H1 (cell line): ENCODE measurements around the gene BIN1. TPM values are rescaled to one million over a fixed set of nuclear protein-coding genes. Genes with fewer than 3 reads are reported as not detected.

Source experiments
- CTCF ChIA-PET: fragments of 300-600 bp; sonication (Branson Sonifier 250); formaldehyde crosslinking; loops from one replicate; lab custom pipeline; 2021; ENCODE audit not compliant: partially characterized antibody; lab: Charles Lee
- POLR2A ChIA-PET: fragments of 300-600 bp; sonication (Branson Sonifier 250); formaldehyde crosslinking; loops from one replicate; lab custom pipeline; 2021; ENCODE audit warnings: inconsistent platforms; ENCODE audit not compliant: partially characterized antibody; lab: Charles Lee
- DNase-seq, 2 experiments: peaks; one replicate each; pipeline versions ENCODE4 v3.0.0 to v3.0.0-alpha.2; 2010 to 2022; ENCODE audit warnings: low spot score in 2 of 2, low read depth in 1 of 2, mixed read lengths in 1 of 2
- FAIRE-seq: peaks from 2 replicates; lab custom pipeline; 2011; peaks lifted over from hg19 to GRCh38; lab: Jason Lieb, UNC
- H2AFZ ChIP-seq: 2 replicates; pipeline ENCODE4 v1.8.1; 2012; ENCODE audit warnings: low read length, inconsistent platforms
- H2AK5ac ChIP-seq: 2 replicates; pipeline ENCODE4 v1.6.1; 2013; ENCODE audit warnings: low read depth, low read length
- H2BK120ac ChIP-seq: replicated peaks from 2 replicates; pipeline ENCODE3; 2013; ENCODE audit warnings: low read depth, low read length, inconsistent platforms
- H2BK12ac ChIP-seq: 2 replicates; pipeline ENCODE4 v1.6.1; 2013; ENCODE audit warnings: low read depth, low read length
- H2BK15ac ChIP-seq: 2 replicates; pipeline ENCODE4 v1.6.1; 2013; ENCODE audit warnings: low read length
- H2BK20ac ChIP-seq: 2 replicates; pipeline ENCODE4 v1.6.1; 2013; ENCODE audit warnings: low read length
- H2BK5ac ChIP-seq: 2 replicates; pipeline ENCODE4 v1.6.1; 2013; ENCODE audit warnings: low read depth, low read length
- H3K14ac ChIP-seq: 2 replicates; pipeline ENCODE4 v1.6.1; 2013; ENCODE audit warnings: inconsistent platforms; ENCODE audit not compliant: insufficient read length
- H3K18ac ChIP-seq: 2 replicates; pipeline ENCODE4 v1.6.1; 2013; ENCODE audit warnings: low read length; ENCODE audit errors: extremely low read depth
- H3K23ac ChIP-seq: 2 replicates; pipeline ENCODE4 v1.6.1; 2013; ENCODE audit warnings: inconsistent platforms; ENCODE audit not compliant: insufficient read length
- H3K23me2 ChIP-seq: 2 replicates; pipeline ENCODE4 v1.6.1; 2013; ENCODE audit warnings: low read depth, low read length
- H3K27ac ChIP-seq: 2 replicates; pipeline ENCODE4 v1.6.1; 2011; ENCODE audit warnings: low read depth, low read length, inconsistent platforms
- H3K27me3 ChIP-seq, 4 experiments: replicated peaks in 1 of 4; 1 replicate in 1 of 4; 2 replicates in 3 of 4; pipeline versions ENCODE4 v1.6.1 to v1.8.1; 2011 to 2013; ENCODE audit warnings: low read length in 3 of 4, mild to moderate bottlenecking in 3 of 4, inconsistent platforms in 2 of 4, mixed read lengths in 2 of 4, moderate library complexity in 1 of 4; ENCODE audit not compliant: control insufficient read depth in 3 of 4, insufficient read depth in 3 of 4; ENCODE audit errors: extremely low read depth in 1 of 4
- H3K36me3 ChIP-seq, 4 experiments: 2 replicates each; pipeline versions ENCODE4 v1.6.1 to v1.8.1; 2011 to 2013; ENCODE audit warnings: mild to moderate bottlenecking in 4 of 4, low read length in 3 of 4, moderate library complexity in 2 of 4, control low read depth in 1 of 4, inconsistent platforms in 1 of 4; ENCODE audit not compliant: insufficient read depth in 4 of 4, control insufficient read depth in 2 of 4
- H3K4ac ChIP-seq: replicated peaks from 2 replicates; pipeline ENCODE3; 2013; ENCODE audit warnings: low read length, low read depth, mixed read lengths, inconsistent platforms; ENCODE audit not compliant: insufficient read length
- H3K4me1 ChIP-seq, 4 experiments: replicated peaks in 1 of 4; 1 replicate in 1 of 4; 2 replicates in 3 of 4; pipeline versions ENCODE4 v1.6.1 to v1.8.1; 2011 to 2013; ENCODE audit warnings: low read length in 3 of 4, inconsistent platforms in 2 of 4, mixed read lengths in 1 of 4; ENCODE audit not compliant: insufficient read depth in 4 of 4, control insufficient read depth in 3 of 4
- H3K4me2 ChIP-seq, 2 experiments: 2 replicates each; pipeline versions ENCODE4 v1.6.1 to v1.8.1; 2011 to 2013; ENCODE audit warnings: low read depth in 2 of 2, low read length in 2 of 2, control low read depth in 1 of 2, inconsistent platforms in 1 of 2, mild to moderate bottlenecking in 1 of 2; ENCODE audit not compliant: insufficient read depth in 1 of 2
- H3K4me3 ChIP-seq, 4 experiments: fragments of 200-600, 300-600 bp in 1 of 4; sonication (generic), shearing (Covaris generic), sonication (Bioruptor Twin) in 1 of 4; 2 replicates each; pipeline versions ENCODE4 v1.5.1 to v1.8.1; 2011 to 2016; ENCODE audit warnings: low read length in 4 of 4, low read depth in 3 of 4, control low read depth in 2 of 4, inconsistent platforms in 2 of 4, mild to moderate bottlenecking in 2 of 4, mixed read lengths in 1 of 4, moderate library complexity in 1 of 4; ENCODE audit not compliant: insufficient read depth in 2 of 4; ENCODE audit errors: extremely low read depth in 1 of 4
- H3K56ac ChIP-seq: replicated peaks from 2 replicates; pipeline ENCODE3; 2013; ENCODE audit warnings: low read depth, mild to moderate bottlenecking, mixed read lengths, low read length, inconsistent platforms; ENCODE audit not compliant: insufficient read length
- H3K79me1 ChIP-seq: 2 replicates; pipeline ENCODE4 v1.6.1; 2013; ENCODE audit warnings: low read depth, low read length, control low read depth
- H3K79me2 ChIP-seq, 2 experiments: 2 replicates each; pipeline versions ENCODE4 v1.6.1 to v1.8.1; 2012 to 2013; ENCODE audit warnings: low read length in 2 of 2, mild to moderate bottlenecking in 2 of 2, inconsistent platforms in 1 of 2; ENCODE audit not compliant: insufficient read depth in 2 of 2, control insufficient read depth in 1 of 2
- H3K9ac ChIP-seq, 4 experiments: replicated peaks in 1 of 4; 1 replicate in 1 of 4; 2 replicates in 3 of 4; pipeline versions ENCODE4 v1.6.1 to v1.8.1; 2011 to 2013; ENCODE audit warnings: low read depth in 3 of 4, low read length in 3 of 4, control low read depth in 2 of 4, mild to moderate bottlenecking in 2 of 4, moderate library complexity in 2 of 4, inconsistent platforms in 1 of 4; ENCODE audit errors: extremely low read depth in 1 of 4
- H3K9me3 ChIP-seq, 2 experiments: 2 replicates each; pipeline versions ENCODE4 v1.6.1 to v1.8.1; 2012 to 2013; ENCODE audit warnings: mild to moderate bottlenecking in 2 of 2, moderate library complexity in 2 of 2, control low read depth in 1 of 2, inconsistent platforms in 1 of 2, low read depth in 1 of 2, low read length in 1 of 2, mixed read lengths in 1 of 2; ENCODE audit not compliant: insufficient read depth in 2 of 2
- H4K20me1 ChIP-seq, 2 experiments: replicated peaks in 1 of 2; 2 replicates each; pipeline versions ENCODE3 to v1.8.1; 2011 to 2013; ENCODE audit warnings: inconsistent platforms in 2 of 2, low read length in 2 of 2, mild to moderate bottlenecking in 1 of 2; ENCODE audit not compliant: insufficient read depth in 2 of 2, control insufficient read depth in 1 of 2
- H4K5ac ChIP-seq: 2 replicates; pipeline ENCODE4 v1.6.1; 2013; ENCODE audit warnings: low read length, low read depth, mixed read lengths, inconsistent platforms; ENCODE audit not compliant: insufficient read length
- H4K8ac ChIP-seq: 2 replicates; pipeline ENCODE4 v1.8.0; 2013; ENCODE audit warnings: mild to moderate bottlenecking, moderate library complexity, low read length, inconsistent platforms; ENCODE audit not compliant: insufficient read depth; ENCODE audit errors: extremely low read depth
- H4K91ac ChIP-seq: replicated peaks from 2 replicates; pipeline ENCODE3; 2013; ENCODE audit warnings: low read length, mixed read lengths, inconsistent platforms; ENCODE audit not compliant: insufficient read length
- RAD21 ChIP-seq, 2 experiments: IDR thresholded peaks in 1 of 2; conservative IDR thresholded peaks in 1 of 2; 2 replicates each; pipeline ENCODE4 v1.6.1; 2011; ENCODE audit warnings: low read depth in 2 of 2, low read length in 2 of 2, improper control_type of control experiment in 1 of 2, inconsistent platforms in 1 of 2, mild to moderate bottlenecking in 1 of 2, moderate library complexity in 1 of 2
- WGBS, 2 experiments: shearing (Covaris generic) in 1 of 2; methylation state at CpG; one replicate each; pipeline versions ENCODE4 v1.1.6 to v1.1.7; 2013 to 2015; ENCODE audit warnings: low lambda C conversion rate in 2 of 2, mixed read lengths in 2 of 2, inconsistent platforms in 1 of 2, low coverage in 1 of 2, missing lambda C conversion rate in 1 of 2; ENCODE audit not compliant: insufficient replicate concordance in 2 of 2, insufficient coverage in 1 of 2, insufficient read length in 1 of 2; ENCODE audit errors: extremely low coverage in 1 of 2, missing lambda C conversion rate in 1 of 2; 5-methylcytosine and 5-hydroxymethylcytosine counted together
- polyA plus RNA-seq, 7 experiments: library from polyadenylated mRNA; depleted of rRNA in 3 of 7; stranded (reverse) in 5 of 7; unstranded in 2 of 7; fragments of >200 nt in 5 of 7; fragments of 200-250 nt in 2 of 7; gene quantifications; 1 replicate in 5 of 7; 2 replicates in 1 of 7; 4 replicates in 1 of 7; pipeline versions ENCODE4 v1.2.1 to v1.2.3, GENCODE V29; 2011 to 2013; ENCODE audit warnings: missing spikeins in 2 of 7, mixed read lengths in 2 of 7
- total RNA-seq: library from RNA; stranded (reverse); fragmentation: NEBNext Ultra II Directional; extraction: Animal tissue kit (Norgen Biotek cat#: 25700); gene quantifications from 2 replicates; pipeline ENCODE4 v1.2.1, GENCODE V29; 2021

Gene BIN1
- total and polyA plus RNA-seq, 2 of the 8 experiments (the other 6 are each of a cell fraction or from before 2014, with no cell fraction given): 23.6 to 35.6 TPM

GRCh38 chr2:127074358-127074757, 32.6 kb downstream of the BIN1 start:
- H3K23ac ChIP-seq: no peak overlapping the region
- H3K9me3 ChIP-seq: no peaks in the 10 kb centered on the region
- POLR2A ChIA-PET: interaction anchor here (1.3 kb wide), 1 partner anchor 20 kb away, joined by 3 read pairs; no protein-coding TSS in a partner anchor

More at GRCh38 chr2:127074358-127074757, 32.6 kb downstream of the BIN1 start:
- Histone ChIP-seq H3K18ac (no peak overlapping the region), H4K20me1 (peaks cover 1 to 11% of the 10 kb centered on the region in 2 experiments), H2AFZ (no peak overlapping the region), H3K79me2 (peaks cover 0 to 5% of the 10 kb centered on the region in 2 experiments; a peak in 1 of 4 replicates), H2BK5ac (no peak overlapping the region), H4K5ac (no peak overlapping the region)
- FAIRE-seq (no peak), DNase-seq (no peak)
- 87% methylated on average over 3 of the region's 3 CpGs; no CpG with 5 or more reads in 1 of the 2 experiments for WGBS, 2 experiments
- CTCF ChIA-PET: interaction anchor here (0.7 to 12.7 kb wide), 9 partner anchors 9 to 110 kb away, joined by 3 to 132 read pairs (median 8); partner anchors contain the start of gene BIN1
- TF ChIP-seq RAD21 (IDR thresholded peaks at IDR 0.05 in 1 of 2, conservative IDR thresholded peaks at IDR 0.05 in 1 of 2; ENCODE audit: low read depth in 2 of 2, low read length in 2 of 2): no peak
- TF ChIP-seq, all 59 proteins: peak for 0
- peaks cover 0 to under 1% (median 0%) of the 10 kb centered on the region in 4 experiments; a peak in 2 of 7 replicates for H3K4me1 ChIP-seq
- H4K91ac ChIP-seq: no peak overlapping the region
- H2BK15ac ChIP-seq: no peak overlapping the region
- H3K9ac ChIP-seq: no peak overlapping the region
- no peak overlapping the region for H3K14ac ChIP-seq
- no peak overlapping the region for H4K8ac ChIP-seq
- H3K4ac ChIP-seq: no peak overlapping the region
- no peak overlapping the region for H2BK20ac ChIP-seq
- no peak overlapping the region for H2AK5ac ChIP-seq
- peaks cover 1% of the 10 kb centered on the region; the same call in 1 of the 2 replicates for H3K79me1 ChIP-seq
- peaks cover 0 to 4% (median 0%) of the 10 kb centered on the region in 4 experiments; a peak in 2 of 8 replicates for H3K36me3 ChIP-seq
- H2BK12ac ChIP-seq: no peak overlapping the region
- no peak overlapping the region for H3K4me2 ChIP-seq
- no peak overlapping the region for H3K56ac ChIP-seq
- no peaks in the 10 kb centered on the region for H3K27me3 ChIP-seq
- no peak overlapping the region for H3K4me3 ChIP-seq
- no peak overlapping the region for H2BK120ac ChIP-seq
- 0 out of 2 replicates have a peak, but pooled peaks cover 2% of the 10 kb centered on the region for H3K23me2 ChIP-seq
- H3K27ac ChIP-seq: no peak overlapping the region
